ENCODE measurements around the gene NKX1-1. TPM values are rescaled to one million over a fixed set of nuclear protein-coding genes. Genes with fewer than 3 reads are reported as not detected.

NKX1-1 gene
- total and polyA plus RNA-seq, 2 donors, result not detected

DNA sequence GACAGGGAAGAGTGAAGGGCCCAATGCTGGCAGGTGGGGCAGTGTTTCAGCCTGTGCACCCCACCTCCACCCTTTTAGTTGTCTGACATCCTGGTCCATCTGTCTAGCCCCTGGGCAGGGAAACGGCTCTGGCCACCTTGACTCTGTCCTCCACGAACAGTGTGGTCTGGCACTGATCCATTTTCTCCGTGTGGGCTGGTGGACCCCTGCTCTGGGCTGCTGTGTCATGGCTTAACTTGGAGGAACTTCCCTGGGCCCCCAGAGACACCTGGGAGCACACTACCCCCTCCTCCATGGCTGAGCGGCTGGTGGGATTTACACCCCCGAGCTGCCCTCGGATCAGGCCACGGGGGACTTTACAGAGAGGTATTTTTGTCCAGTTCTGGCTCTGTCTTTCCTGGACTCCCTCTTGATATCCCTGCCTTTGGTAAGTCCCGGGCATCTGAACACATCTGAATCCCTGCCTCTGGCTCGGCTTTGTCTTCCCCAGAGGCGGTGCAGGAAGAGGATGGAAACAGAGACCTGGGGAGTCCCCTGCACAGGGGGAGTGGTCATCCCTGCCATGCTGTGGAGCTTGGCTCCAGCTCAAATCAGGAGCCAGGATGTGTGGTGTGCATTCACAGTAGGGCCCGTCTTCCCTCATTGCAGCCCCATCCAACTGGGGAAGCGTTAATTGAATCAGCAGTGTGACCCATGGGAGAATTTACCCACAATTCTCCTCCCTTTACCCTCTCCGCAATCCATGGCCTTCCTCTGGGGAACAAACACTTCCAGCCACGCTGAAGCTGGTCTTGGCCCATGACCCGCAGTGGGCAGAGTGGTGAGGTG, 6.3 kb upstream of the NKX1-1 start:
- WGBS, result 63% methylated on average over 15 of the region's 15 CpGs
- DNase-seq (ENCODE audit: extremely low spot score), result no peak

DNA sequence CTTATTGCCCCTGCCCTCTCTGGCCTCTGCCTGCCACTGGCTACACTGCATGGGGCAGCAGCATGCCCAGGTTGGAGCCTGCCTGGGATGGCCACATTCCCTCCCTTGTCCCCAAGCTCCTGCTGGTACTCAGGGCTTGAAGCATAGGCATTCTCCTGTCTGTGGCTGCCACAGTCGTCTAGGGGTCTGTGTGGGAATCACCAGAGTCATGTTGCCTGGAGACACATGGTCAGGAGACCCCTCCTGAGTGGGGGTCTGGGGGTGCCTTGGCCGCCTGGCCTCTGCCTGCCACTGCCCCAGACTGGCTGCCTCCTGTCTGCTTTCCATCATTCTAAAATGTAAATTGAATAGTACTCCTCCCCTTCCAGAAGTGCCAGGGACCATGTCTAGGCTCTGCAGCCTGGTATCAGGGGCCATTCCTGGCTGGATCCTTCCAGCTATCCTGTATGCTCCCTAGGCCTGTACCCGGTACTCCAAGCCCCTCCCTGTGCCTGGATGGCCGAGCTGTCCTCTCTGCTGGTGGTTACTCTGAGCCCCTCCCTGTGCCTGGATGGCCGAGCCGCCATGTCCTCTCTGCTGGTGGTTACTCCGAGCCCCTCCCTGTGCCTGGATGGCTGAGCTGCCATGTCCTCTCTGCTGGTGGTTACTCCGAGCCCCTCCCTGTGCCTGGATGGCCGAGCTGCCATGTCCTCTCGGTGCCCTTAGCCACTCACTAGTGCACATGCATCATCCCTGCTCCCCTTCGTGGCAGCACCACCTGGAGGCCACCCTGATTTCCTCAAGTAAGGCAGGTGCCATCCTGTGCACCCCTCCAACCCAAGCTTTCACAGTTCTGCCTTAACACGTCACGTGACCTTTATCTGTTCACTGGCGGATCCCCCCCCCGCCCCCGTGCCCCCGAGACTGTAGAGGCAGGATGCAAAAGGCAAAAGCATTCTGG, 5.5 kb upstream of the NKX1-1 start:
- DNase-seq (ENCODE audit: extremely low spot score), result no peak
- H3K4me1 ChIP-seq (ENCODE audit: insufficient read depth), result no peaks in the 10 kb centered on the region
- 41% methylated on average over 17 of the region's 17 CpGs for WGBS

More for the DNA sequence above, 6.3 kb upstream of the NKX1-1 start:
- no peaks in the 10 kb centered on the region for H3K4me1 ChIP-seq (ENCODE audit: insufficient read depth)
- no peak overlapping the region for H3K4me3 ChIP-seq (ENCODE audit: low read depth, low read length)
- no peak overlapping the region for H3K27ac ChIP-seq (ENCODE audit: low read depth)
- H3K36me3 ChIP-seq (ENCODE audit: insufficient read depth), result no peaks in the 10 kb centered on the region

DNA sequence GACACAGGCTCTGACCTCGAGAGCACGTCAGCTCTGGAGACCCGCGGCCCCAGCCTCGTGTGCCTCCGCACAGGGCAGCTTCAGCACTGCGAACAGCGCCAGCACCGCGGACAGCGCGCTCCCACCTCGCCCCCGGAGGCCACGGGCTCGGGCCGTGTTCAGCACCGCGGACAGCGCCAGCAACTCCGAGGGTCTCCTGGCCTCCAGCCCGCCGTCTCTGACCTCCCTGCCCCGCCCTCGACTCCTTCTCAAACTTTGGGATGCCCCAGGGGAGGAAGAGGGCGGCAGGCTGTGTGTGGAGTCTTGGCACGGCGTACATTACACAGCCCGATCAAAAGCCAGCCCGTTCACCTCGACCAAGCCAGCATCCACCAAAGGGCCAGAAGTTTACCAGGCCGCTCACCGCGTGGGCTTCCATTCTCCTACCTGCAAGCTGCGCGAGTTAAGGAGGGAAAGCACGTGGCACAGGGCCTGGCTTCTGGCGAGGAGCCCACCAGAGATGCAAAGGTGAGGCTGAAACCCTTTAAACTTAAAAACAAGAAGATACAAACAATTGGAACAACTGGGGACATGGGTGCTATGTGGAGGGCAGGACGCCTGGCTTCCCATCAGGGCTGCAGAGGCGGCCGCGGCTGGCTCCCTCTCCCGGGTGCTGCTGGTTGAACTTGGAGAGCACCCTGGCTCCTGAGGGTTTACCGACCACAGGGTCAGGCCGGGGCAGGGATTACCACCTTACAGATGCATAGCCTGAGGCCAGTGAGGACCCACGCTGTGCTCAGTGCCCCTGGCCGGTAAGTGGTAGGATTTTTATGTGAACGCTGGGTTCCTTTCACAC, 4.5 kb upstream of the NKX1-1 start:
- H3K36me3 ChIP-seq (ENCODE audit: insufficient read depth), result no peaks in the 10 kb centered on the region
- WGBS, result 18% methylated on average over 48 of the region's 48 CpGs
- no peak overlapping the region for H3K4me3 ChIP-seq (ENCODE audit: low read depth, low read length)
- peak; percentile 1 for DNase-seq (ENCODE audit: extremely low spot score)
- H3K27ac ChIP-seq (ENCODE audit: low read depth), result no peak overlapping the region
- H3K4me1 ChIP-seq (ENCODE audit: insufficient read depth), result no peaks in the 10 kb centered on the region

More for the DNA sequence above, 5.5 kb upstream of the NKX1-1 start:
- H3K36me3 ChIP-seq (ENCODE audit: insufficient read depth), result no peaks in the 10 kb centered on the region
- H3K4me3 ChIP-seq (ENCODE audit: low read depth, low read length), result no peak overlapping the region
- H3K27ac ChIP-seq (ENCODE audit: low read depth), result no peak overlapping the region

DNA sequence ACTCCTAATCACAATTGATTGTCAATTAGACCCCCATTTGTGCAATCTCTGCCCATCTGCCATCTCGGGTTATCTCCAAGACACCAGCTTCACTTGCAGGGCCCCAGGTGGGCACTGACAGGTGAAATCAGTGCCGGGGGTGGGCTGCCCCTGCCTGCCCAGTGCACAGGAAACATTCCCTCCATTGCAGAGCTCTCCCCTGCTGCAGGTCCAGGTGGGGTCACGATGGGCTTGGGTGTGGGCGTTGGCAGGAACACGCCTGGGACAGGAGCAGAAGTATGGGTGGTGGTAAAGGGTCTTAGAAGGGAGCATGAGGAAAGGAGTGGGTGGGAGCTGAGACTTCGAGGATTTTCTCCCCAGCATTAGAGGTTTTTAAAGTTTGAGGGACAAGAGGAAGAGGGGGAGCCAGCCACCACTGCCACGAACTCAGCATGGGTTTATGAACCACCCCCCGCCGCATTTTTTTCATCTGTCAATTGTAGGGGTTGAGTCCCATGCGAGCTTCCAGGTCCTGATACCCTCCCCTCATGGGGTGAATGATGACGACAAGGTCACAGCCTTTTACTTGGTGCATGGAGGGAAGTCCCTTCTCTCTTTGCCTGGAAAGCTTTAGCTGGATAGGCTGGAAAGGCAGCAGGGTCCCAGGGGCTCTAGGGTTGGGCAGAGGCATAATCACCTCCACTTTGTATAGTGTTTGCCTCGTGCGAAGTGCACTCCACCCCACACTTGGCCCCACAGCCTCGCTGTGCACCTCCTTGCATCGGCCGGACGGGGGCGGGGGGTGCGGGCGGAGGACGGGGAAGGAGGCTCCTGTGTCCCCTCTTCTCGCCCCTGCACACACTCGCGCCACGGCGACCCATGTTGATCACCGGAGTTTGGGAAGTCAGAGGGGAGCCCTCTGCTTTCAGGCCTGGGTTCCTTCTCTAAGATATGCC, 3.5 kb upstream of the NKX1-1 start:
- no peak overlapping the region for H3K27ac ChIP-seq (ENCODE audit: low read depth)
- no peak overlapping the region for H3K4me3 ChIP-seq (ENCODE audit: low read depth, low read length)
- H3K4me1 ChIP-seq (ENCODE audit: insufficient read depth), result no peaks in the 10 kb centered on the region
- no peaks in the 10 kb centered on the region for H3K36me3 ChIP-seq (ENCODE audit: insufficient read depth)
- no peak for DNase-seq (ENCODE audit: extremely low spot score)
- 43% methylated on average over 27 of the region's 27 CpGs for WGBS

DNA sequence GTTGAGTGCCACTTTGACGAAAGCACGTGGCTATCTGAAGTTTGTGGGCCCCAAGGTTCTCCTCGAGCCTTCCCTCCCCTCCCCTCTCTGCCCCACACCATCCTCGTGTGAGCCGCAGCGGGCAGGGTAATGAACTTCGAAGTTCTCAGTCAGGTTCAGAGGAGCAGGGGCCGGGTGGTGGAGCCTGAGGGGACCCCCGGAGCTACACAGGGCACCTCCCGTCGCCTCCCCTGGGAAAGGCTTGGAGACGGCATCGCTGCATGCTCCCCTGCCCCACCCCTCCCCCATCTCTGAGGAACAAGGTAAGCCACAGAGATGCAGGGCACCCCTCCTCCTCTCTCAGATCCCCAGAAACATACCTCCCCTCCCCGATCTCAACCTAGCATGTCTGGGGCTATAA, 2.8 kb upstream of the NKX1-1 start:
- DNase-seq (ENCODE audit: extremely low spot score), result no peak
- Histone ChIP-seq H3K27ac (ENCODE audit: low read depth) (no peak overlapping the region), H3K4me3 (ENCODE audit: low read depth, low read length) (no peak overlapping the region), H3K4me1 (ENCODE audit: insufficient read depth) (no peaks in the 10 kb centered on the region), H3K36me3 (ENCODE audit: insufficient read depth) (no peaks in the 10 kb centered on the region)
- 31% methylated on average over 14 of the region's 14 CpGs for WGBS

DNA sequence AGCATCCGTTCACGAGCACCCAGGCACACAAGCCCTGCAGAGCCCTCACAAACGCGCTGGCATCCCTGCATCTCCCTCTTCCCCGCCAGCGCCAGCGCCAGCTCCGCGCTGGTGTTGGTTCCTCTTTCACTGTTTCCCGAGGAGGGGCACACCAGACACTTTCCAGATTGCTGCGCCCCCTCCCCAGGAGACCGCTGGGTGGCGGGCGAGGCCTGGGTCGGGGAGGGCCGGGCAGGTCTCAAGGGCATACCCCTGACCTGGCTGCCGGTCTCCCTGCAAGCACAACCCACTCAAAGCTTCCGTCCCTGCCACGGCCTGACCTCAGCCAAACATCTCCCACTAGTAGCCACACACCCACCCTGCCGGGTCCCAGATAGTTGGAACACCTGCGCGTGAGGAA, 2.2 kb upstream of the NKX1-1 start:
- WGBS, result 12% methylated on average over 22 of the region's 22 CpGs
- no peak overlapping the region for H3K27ac ChIP-seq (ENCODE audit: low read depth)
- no peak overlapping the region for H3K4me3 ChIP-seq (ENCODE audit: low read depth, low read length)
- H3K4me1 ChIP-seq (ENCODE audit: insufficient read depth), result no peaks in the 10 kb centered on the region
- H3K36me3 ChIP-seq (ENCODE audit: insufficient read depth), result no peaks in the 10 kb centered on the region
- no peak for DNase-seq (ENCODE audit: extremely low spot score)

DNA sequence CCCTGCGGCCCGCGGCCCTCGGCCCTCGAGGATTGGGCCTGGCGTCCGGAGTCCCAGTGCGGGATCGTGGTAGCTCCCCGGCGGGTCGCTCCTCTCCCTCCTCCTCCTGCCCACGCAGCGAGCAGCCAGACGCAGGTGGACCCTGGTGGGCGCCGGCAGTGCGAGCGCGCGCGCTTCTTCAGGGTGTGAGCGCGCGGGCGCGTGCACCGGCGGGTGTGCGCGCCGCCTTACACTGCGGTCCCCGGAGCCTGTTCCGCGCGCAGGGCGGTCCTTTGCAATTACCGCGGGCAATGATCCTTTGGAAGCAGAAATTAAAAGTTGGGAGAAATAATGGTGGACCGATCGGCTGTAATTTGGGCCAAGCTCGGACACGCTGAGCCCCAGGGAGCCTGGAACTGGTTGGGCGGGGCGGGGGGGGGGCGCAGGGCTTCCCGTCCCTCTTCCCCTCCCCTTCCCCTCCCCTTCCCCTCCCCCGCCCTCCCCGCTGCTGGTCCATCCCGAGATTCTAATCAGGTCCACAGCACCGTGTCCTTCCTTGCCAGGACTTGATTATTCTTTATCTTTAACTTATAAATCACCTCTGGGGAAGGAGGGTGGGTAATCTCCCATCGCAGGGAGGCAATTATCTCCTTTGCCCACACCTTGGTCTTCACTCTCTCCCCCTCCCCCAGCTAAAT, 1.6 kb upstream of the NKX1-1 start:
- WGBS, result 4% methylated on average over 53 of the region's 53 CpGs
- Histone ChIP-seq H3K36me3 (ENCODE audit: insufficient read depth) (no peaks in the 10 kb centered on the region), H3K4me3 (ENCODE audit: low read depth, low read length) (no peak overlapping the region), H3K4me1 (ENCODE audit: insufficient read depth) (no peaks in the 10 kb centered on the region), H3K27ac (ENCODE audit: low read depth) (no peak overlapping the region)
- DNase-seq (ENCODE audit: extremely low spot score), result no peak

DNA sequence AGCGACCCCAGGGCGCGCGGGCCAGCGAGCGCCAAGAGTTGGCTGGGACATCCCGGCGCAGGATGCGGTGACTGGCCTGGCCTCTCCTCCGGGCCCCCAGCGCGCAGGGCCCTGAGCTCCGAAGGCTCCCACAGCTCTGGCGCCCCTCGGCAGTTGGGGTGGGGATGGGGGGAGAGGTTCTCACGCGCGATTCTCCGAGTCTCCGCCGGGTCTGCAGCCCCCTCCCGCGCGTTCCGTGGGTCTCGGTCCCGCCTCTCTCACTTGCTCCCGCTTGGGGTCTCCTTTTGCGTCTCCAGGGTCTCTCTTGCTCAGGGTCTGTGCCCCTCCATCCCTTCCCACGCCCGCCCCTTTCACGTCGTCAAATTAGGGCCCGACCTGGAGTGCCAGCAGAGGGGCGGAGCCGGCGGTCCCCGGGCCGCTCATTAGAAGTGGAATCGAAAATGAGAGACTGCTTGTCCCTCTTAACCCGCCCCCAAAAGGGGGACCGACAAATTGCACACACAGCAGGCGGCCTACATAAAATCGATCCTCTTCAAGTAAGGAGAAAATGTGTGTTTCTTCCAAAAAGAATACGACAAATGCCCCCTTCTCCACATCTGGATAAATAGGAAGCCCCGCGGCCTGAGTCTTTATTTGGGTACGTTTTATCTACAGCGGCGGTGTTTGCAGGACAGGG, 877 bp upstream of the NKX1-1 start:
- 7% methylated on average over 50 of the region's 50 CpGs for WGBS
- Histone ChIP-seq H3K4me3 (ENCODE audit: low read depth, low read length) (no peak overlapping the region), H3K4me1 (ENCODE audit: insufficient read depth) (no peaks in the 10 kb centered on the region), H3K36me3 (ENCODE audit: insufficient read depth) (no peaks in the 10 kb centered on the region), H3K27ac (ENCODE audit: low read depth) (no peak overlapping the region)
- no peak for DNase-seq (ENCODE audit: extremely low spot score)

DNA sequence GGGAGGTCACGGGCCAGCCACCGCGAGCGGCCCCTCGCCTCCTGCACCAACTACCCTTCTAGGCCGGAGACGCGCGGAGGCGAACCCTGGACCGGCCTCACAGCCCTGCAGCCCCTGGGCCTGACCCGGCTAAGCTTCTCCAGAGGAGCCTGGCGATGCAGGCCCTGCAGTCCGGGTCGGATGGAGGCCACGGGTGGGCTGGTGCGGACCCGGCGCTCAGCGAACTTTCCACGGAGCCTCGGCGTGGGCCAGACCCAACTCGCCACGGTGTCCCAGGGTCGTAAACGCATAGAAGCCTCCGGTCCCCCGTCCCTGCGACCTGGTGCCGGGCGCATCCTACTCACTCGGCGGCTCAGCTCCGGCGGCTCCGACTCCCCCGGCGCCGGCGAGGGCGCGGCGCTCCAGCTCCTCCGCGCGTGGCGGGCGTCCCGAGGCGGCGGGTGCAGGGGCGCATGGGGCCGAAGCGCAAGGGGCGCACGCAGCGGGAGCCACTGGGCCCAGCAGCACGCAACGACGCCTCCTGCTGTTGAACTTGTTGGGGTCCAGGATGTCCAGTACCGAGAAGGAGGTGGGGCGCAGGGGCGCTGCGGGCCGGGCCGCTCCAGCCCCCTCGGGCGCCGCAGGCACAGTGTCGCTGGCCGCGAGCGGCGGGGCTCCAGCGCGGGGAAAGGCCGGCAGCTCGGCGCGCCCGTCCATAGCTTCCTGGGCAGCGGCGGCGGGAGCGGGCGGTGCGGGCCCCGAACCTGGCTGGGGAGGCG, 427 bp downstream of the NKX1-1 start:
- Histone ChIP-seq H3K4me3 (ENCODE audit: low read depth, low read length) (no peak overlapping the region), H3K36me3 (ENCODE audit: insufficient read depth) (no peaks in the 10 kb centered on the region), H3K4me1 (ENCODE audit: insufficient read depth) (no peaks in the 10 kb centered on the region), H3K27ac (ENCODE audit: low read depth) (no peak overlapping the region)
- no peak for DNase-seq (ENCODE audit: extremely low spot score)
- WGBS, result 7% methylated on average over 90 of the region's 90 CpGs

DNA sequence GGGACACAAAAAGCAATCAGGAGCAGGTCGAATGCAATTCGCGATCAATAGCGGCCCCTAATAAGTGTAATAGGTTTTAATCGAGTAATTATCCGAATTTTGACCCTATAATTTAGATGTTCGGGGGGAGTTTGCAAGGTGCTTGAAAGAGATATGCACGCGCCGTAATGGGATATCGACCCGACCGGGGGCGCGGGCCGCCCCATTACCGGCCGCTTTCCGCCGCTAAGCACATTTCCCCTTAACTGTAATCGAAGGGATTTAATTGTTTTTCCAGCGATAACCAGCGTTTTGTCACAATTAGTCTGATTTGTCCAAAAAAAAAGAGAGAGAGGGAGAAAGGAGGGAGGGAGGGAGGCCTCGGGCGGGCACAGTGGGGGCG, 997 bp downstream of the NKX1-1 start:
- WGBS, result 10% methylated on average over 26 of the region's 26 CpGs

DNA sequence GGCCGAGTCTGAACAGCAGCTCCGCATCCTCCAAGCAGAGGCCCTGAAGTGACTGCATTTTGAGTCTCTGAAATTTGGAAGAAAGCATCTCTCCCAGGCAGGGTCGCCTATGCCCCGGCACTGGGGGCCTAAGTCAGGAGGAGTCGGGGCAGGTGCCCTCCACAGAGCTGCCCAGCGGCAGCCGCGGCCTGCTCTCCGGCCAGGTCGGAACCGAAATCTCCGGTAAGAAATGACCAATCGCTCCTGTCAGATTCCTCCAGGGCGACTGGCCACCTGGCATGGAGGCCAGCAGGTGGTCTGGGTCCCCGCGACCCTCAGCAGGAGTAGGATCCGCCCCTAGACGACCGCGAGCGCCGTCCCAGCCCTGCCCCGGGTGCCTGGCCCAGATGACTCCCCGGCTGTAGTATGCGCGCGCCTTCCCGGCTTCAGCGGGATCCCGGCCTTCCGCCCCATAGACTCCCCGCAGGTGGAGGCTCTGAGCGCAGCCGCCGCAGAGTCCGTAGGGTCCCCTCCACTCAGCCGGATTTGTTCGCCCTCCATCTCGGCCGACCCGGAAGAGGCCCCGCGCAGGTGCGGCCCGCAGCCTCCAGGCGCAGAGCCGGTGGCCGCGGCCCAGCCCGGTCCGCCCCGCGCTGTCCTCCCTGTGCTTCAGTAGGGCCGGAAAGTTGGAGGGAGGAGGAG, 1.5 kb downstream of the NKX1-1 start:
- 6% methylated on average over 54 of the region's 54 CpGs for WGBS
- no peaks in the 10 kb centered on the region for H3K4me1 ChIP-seq (ENCODE audit: insufficient read depth)

More for the DNA sequence above, 997 bp downstream of the NKX1-1 start:
- Histone ChIP-seq H3K36me3 (ENCODE audit: insufficient read depth) (no peaks in the 10 kb centered on the region), H3K4me3 (ENCODE audit: low read depth, low read length) (no peak overlapping the region), H3K4me1 (ENCODE audit: insufficient read depth) (no peaks in the 10 kb centered on the region), H3K27ac (ENCODE audit: low read depth) (no peak overlapping the region)
- no peak for DNase-seq (ENCODE audit: extremely low spot score)

More for the DNA sequence above, 1.5 kb downstream of the NKX1-1 start:
- Histone ChIP-seq H3K36me3 (ENCODE audit: insufficient read depth) (no peaks in the 10 kb centered on the region), H3K27ac (ENCODE audit: low read depth) (no peak overlapping the region), H3K4me3 (ENCODE audit: low read depth, low read length) (no peak overlapping the region)
- DNase-seq (ENCODE audit: extremely low spot score), result no peak
